ENCODE data around the gene ZNF438. TPM values are rescaled to one million over a fixed set of nuclear protein-coding genes. Genes with fewer than 3 reads are reported as not detected.

ZNF438 gene
- total and polyA plus RNA-seq, 11 donors, result 9.0 to 14.7 (median 13.2) TPM

- Histone ChIP-seq H3K36me3 (no peaks in the 10 kb centered on the region), H3K4me3 (no peak overlapping the region), H3K9me3 (peaks cover 0 to 3% (median 0%) of the 10 kb centered on the region in 12 donors), H3K4me1 (peaks cover 0 to 55% (median 13%) of the 10 kb centered on the region in 12 donors), H3K27me3 (no peaks in the 10 kb centered on the region), H3K27ac (peak overlapping the region in 7 of 12 donors; percentile 21 to 60 (median 54))
- TF ChIP-seq CTCF (IDR thresholded peaks at IDR 0.05) (no peak), POLR2A (IDR thresholded peaks at IDR 0.05) (no peak)
- 82 to 92% (median 87%) methylated on average over 3 of the region's 3 CpGs for WGBS, 4 donors
- ATAC-seq (peak in 1 of 4 donors; percentile 9), DNase-seq (no peak)
- intact Hi-C loops (cut with DNase I), result no loop called here
Measured at GRCh38 chr10:31069411-31069810, 37.7 kb upstream of the ZNF438 start.

DNA sequence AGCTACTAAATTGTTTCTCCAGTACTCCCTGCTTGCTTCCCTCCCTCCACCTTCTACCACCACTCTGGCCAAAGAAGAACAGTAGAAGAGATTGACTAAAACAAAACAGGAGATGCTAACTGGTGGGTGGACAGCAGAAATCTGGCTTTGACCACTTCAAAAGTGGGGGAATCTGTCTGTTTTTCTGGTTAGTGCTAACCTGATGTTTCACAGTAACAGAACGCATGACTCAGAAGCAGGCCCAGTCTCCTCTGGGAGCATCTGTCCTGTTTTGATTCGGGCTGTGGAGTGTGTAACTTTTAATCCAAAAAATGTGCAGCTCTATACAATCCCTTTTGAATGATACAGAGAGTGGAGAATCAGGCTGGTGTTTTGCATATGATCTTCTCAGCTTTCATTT, 32.7 kb upstream of the ZNF438 start:
- TF ChIP-seq POLR2A (IDR thresholded peaks at IDR 0.05) (no peak), CTCF (IDR thresholded peaks at IDR 0.05) (no peak)
- peaks cover 0 to 38% (median 3%) of the 10 kb centered on the region in 12 donors for H3K4me1 ChIP-seq
- H3K9me3 ChIP-seq, result peaks cover 0 to 3% (median 0%) of the 10 kb centered on the region in 12 donors
- H3K36me3 ChIP-seq, result no peaks in the 10 kb centered on the region
- intact Hi-C loops (cut with DNase I), result no loop called here
- ATAC-seq, result peak; percentile 58 to 90 (median 82)
- WGBS, 4 donors, result 34 to 77% (median 69%) methylated on average over 2 of the region's 2 CpGs
- DNase-seq, result peak in 2 of 5 donors; percentile 30 to 55
- no peak overlapping the region for H3K4me3 ChIP-seq
- no peaks in the 10 kb centered on the region for H3K27me3 ChIP-seq
- H3K27ac ChIP-seq, result peak overlapping the region; percentile 19 to 76 (median 64)

GRCh38 chr10:31063841-31064240, 32.2 kb upstream of the ZNF438 start:
- TF ChIP-seq POLR2A (IDR thresholded peaks at IDR 0.05) (no peak), CTCF (IDR thresholded peaks at IDR 0.05) (no peak)
- Histone ChIP-seq H3K27me3 (no peaks in the 10 kb centered on the region), H3K27ac (peak overlapping the region; percentile 19 to 76 (median 64)), H3K36me3 (no peaks in the 10 kb centered on the region), H3K4me1 (peaks cover 0 to 40% (median 4%) of the 10 kb centered on the region in 12 donors), H3K9me3 (peaks cover 0 to 3% (median 0%) of the 10 kb centered on the region in 12 donors), H3K4me3 (no peak overlapping the region)
- intact Hi-C loops (cut with DNase I), result no loop called here
- DNase-seq (no peak), ATAC-seq (peak in 3 of 4 donors; percentile 23 to 30 (median 26))
- 43 to 60% (median 56%) methylated on average over 6 of the region's 6 CpGs for whole genome bisulfite sequencing, 4 donors

DNA sequence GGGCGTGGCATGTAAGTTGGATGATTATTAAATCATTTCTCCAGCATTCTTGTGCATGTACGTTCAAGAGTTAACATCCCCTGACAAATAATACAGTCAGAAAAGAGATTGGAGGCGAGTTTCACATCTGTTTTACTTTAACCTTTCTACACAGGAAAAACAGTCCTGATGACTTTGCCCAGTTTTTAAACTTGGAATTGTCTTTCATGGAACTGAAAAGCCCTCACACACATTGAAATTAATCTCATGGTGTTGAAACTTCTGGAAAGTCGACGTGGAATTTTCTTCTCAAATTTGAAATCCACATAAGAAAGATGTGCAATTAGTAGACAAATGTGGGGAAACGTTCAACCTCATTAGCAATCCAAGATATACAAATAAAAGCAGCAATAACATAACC, 31.2 kb upstream of the ZNF438 start:
- H3K9me3 ChIP-seq, result peaks cover 0 to 3% (median 0%) of the 10 kb centered on the region in 12 donors
- H3K27ac ChIP-seq, result peak overlapping the region in 9 of 12 donors; percentile 23 to 76 (median 62)
- DNase-seq (no peak), ATAC-seq (peak in 3 of 4 donors; percentile 60 to 68 (median 64))
- H3K27me3 ChIP-seq, result no peaks in the 10 kb centered on the region
- no peak for TF ChIP-seq POLR2A (IDR thresholded peaks at IDR 0.05)
- TF ChIP-seq CTCF (IDR thresholded peaks at IDR 0.05), result no peak
- H3K36me3 ChIP-seq, result no peaks in the 10 kb centered on the region
- H3K4me1 ChIP-seq, result peaks cover 0 to 41% (median 5%) of the 10 kb centered on the region in 12 donors
- intact Hi-C loops (cut with DNase I), result no loop called here
- 54 to 68% (median 58%) methylated on average over 6 of the region's 6 CpGs for WGBS, 4 donors
- H3K4me3 ChIP-seq, result peak overlapping the region in 2 of 12 donors; percentile 8 to 22
